LNCAP (cell line): ENCODE data around the gene YPEL4.

Source experiments
- TF ChIP-seq, protein P1 (sequence below): fragments of 450-650 bp; IDR thresholded peaks from 2 replicates; pipeline ENCODE4 v1.5.1; 2017; ENCODE audit warnings: mild to moderate bottlenecking

The YPEL4 gene

GRCh38 chr11:57647960-57648800, 1.5 kb downstream of the YPEL4 start:
- TF ChIP-seq, protein P1, sequence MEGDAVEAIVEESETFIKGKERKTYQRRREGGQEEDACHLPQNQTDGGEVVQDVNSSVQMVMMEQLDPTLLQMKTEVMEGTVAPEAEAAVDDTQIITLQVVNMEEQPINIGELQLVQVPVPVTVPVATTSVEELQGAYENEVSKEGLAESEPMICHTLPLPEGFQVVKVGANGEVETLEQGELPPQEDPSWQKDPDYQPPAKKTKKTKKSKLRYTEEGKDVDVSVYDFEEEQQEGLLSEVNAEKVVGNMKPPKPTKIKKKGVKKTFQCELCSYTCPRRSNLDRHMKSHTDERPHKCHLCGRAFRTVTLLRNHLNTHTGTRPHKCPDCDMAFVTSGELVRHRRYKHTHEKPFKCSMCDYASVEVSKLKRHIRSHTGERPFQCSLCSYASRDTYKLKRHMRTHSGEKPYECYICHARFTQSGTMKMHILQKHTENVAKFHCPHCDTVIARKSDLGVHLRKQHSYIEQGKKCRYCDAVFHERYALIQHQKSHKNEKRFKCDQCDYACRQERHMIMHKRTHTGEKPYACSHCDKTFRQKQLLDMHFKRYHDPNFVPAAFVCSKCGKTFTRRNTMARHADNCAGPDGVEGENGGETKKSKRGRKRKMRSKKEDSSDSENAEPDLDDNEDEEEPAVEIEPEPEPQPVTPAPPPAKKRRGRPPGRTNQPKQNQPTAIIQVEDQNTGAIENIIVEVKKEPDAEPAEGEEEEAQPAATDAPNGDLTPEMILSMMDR = no peak

DNA sequence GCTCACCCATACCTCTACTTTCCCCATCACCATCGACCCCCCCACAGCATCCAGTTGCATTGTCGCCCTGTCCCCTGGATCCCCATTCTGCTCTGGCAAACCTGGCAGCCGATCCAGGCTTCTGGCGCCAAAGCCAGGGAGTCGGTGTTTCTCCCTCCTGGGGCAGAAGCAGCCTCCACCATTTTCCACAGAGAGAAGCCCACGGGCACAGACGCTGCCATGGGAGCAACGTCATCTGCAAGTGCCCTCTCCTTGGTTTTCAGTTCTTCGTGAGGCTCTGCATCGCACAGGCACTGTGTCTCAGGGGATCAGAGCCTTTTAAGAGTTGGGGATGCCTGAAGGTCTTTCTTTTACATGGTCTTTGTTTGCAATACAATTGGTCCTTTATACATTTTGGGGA, 2.3 kb downstream of the YPEL4 start:
- TF ChIP-seq, protein P1 = no peak

DNA sequence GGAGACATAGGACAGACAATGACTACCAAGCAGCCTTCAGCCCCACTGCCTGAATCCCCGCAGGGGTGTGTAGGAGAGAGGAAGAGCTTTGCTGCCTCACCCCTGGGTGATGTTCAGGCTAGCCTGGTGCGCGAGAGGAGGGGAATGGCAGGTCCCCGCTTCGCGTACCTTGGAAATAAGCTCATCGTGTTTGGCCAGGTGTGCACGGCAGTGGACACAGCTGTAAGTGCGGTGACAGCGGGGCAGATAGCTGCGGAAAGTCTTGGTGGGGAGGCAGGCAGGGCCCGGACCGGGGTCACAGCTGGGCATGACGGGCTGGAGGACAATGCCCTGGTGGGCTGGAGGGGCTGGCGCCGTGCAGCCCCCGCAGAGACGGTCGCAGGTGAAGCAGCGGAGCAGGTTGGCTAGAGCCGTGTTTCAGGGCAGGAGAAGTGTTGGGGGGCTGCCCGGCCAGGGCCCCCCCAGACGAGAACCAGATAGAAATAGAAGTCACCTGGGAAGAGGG, 2.9 kb downstream of the YPEL4 start:
- TF ChIP-seq, protein P1 = no peak

GRCh38 chr11:57646194-57646798, 3.4 kb downstream of the YPEL4 start:
- TF ChIP-seq, protein P1 = no peak

DNA sequence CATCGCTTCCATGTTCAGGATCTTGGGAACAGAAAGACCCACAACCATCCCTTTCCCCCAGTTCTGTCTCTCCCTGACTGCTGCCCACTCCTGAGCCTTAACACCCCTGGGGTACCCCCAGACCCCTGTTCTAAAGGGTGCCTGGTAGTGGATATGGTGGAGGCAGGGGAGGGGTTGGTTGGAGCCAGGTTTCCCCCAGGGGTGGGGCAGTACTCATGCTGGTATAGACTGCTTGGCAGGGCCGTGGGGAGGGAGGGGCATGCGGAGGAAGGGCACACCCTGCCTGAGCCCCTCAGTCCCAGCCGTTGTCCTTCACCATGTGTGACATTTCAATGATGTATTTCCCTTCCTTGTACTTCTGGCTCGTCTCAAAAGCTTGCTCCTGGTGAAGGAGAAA, 4.0 kb downstream of the YPEL4 start:
- TF ChIP-seq, protein P1 = no peak

- TF ChIP-seq, protein P1 = peak; percentile 94
Observed at GRCh38 chr11:57644748-57645688, 4.7 kb downstream of the YPEL4 start.

- TF ChIP-seq, protein P1 = no peak
Observed at GRCh38 chr11:57643802-57644201, 5.9 kb downstream of the YPEL4 start.
